GM12892 (cell line): ENCODE measurements around the gene GAS2L3.

ENCODE experiments used
- POLR2A ChIP-seq: IDR thresholded peaks from 2 replicates; pipeline ENCODE4 v1.6.1; 2011; ENCODE audit warnings: low read depth, low read length, control low read depth
- POLR2AphosphoS5 ChIP-seq: IDR thresholded peaks from 2 replicates; pipeline ENCODE4 v1.6.1; 2011; ENCODE audit warnings: low read depth, low read length, control low read depth
- TAF1 ChIP-seq: IDR thresholded peaks from 2 replicates; pipeline ENCODE4 v1.6.1; 2011; ENCODE audit warnings: low read depth, mild to moderate bottlenecking, control low read depth, low read length, borderline replicate concordance

- TF ChIP-seq TAF1 (no peak), POLR2AphosphoS5 (no peak), POLR2A (no peak)
These were observed 10.8 kb downstream of the GAS2L3 start for GRCh38 chr12:100584256-100584655.
